GM04503 (cell line): ENCODE results near the gene IWS1.
A peak's percentile ranks its signal among the peaks of the same experiment; 100 is the strongest.
"Not testable (repeated sequence)": the region's sequence is repeated elsewhere in the genome, so short reads cannot be mapped to it uniquely, and the experiment has no call there.

ENCODE experiments used
- DNase-seq: peaks from one replicate; pipeline ENCODE4 v3.0.0-alpha.2; 2012; ENCODE audit warnings: low read depth

Gene IWS1

DNA sequence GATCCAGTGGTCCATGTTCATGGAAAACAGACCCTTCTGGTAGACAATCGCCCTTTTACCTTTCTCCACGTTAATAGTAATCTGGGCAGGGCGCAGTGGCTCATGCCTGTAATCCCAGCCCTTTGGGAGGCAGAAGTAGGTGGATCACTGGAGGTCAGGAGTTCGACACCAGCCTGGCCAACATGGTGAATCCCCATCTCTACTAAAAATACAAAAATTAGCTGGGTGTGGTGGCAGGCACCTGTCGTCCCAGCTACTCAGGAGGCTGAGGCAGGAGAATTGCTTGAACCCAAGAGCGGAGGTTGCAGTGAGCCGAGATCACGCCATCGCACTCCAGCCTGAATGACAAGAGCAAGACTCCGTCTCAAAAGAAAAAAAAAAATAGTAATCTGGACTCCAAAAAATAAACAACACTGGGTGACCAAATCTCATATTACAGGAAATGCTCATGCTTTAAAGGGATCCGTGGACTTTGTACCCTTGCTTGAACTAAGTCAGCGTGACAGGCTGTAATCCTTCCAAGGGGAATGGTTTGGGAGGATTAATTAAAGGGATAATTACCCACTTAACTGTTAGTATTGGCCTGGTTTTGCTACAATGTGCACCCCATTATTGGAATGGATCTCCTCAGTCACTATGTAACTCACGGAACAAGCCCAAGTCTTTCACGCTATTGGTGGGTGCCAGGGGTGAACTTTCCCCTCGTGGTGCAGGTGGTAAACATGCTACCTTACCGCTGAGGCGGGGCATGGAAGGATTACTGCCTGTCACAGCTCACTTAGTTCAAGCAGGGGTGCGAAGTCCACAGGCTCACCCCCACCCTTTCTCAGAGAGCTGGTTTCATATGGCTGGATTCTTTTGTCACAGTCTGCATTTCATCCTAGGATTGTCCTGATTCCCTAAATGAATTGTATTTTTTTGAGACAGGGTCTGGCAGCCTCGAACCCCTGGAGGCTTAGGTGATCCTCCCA lies 71.4 kb downstream of the IWS1 start:
- DNase-seq = no peak

DNA sequence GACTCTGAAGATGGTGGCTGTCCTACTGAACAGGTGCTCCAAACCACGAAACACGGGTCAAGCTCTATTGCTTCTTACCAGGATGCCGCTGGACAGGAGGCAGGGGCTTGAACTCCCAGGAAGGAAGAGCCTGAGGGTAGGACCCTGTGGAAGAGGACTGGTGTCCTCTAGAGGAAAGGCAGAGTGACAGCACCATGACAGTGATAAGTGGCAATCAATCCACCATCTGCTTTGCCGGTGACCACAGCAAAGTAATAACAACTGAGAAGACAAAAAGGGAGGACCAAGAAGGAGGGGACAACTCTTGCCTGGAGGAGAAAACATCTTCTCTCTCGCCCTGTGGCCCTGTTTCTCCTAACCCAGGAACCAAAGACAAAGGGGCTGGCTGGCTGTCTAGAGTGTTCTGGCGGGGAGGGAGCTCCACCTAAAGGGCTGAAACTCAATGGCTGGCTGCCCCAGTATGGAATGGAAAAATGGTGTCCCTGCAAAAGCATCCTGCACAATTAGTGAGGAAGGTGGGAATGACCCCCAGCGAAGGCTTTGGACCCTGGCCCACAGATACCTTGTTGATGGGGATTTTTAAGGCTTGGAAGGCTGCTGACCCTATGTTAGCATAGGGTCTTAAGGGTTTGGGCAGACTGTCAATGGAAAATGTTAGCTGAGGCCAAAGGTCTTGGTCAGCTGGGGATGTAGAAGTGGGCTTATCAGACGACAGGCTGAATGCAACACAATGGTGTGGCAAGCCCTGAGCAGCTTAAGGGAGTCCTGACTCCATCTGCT lies 72.7 kb downstream of the IWS1 start:
- no peak for DNase-seq

GRCh38 chr2:127453013-127453391 lies 73.3 kb downstream of the IWS1 start:
- DNase-seq = no peak

GRCh38 chr2:127452423-127452822 lies 73.9 kb downstream of the IWS1 start:
- not testable (repeated sequence) for DNase-seq

GRCh38 chr2:127451981-127452380 lies 74.3 kb downstream of the IWS1 start:
- DNase-seq = no peak

GRCh38 chr2:127449898-127450297 lies 76.4 kb downstream of the IWS1 start:
- DNase-seq = no peak

GRCh38 chr2:127449414-127449813 lies 76.9 kb downstream of the IWS1 start:
- no peak for DNase-seq

GRCh38 chr2:127448526-127448925 lies 77.8 kb downstream of the IWS1 start:
- DNase-seq = peak; percentile 17

DNA sequence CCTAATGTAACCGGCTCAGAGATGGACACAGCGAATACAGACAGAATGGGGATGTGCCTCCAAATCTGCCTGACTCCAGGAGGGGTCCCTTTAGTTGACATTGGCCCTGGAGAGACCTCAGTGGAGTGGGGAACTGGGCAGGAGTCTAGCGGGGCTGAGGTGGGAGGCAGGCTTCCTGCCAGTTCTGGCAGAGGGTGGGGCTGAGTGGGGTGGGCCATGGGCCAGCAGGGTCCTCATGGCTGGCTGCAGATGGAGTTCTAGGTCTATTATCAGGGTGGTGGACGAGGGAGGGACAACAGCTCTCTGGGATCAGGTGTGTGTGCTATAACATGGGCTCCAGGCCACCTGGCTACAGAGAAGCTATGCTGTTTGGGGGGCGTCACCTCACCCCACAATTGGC lies 86.9 kb downstream of the IWS1 start:
- no peak for DNase-seq

DNA sequence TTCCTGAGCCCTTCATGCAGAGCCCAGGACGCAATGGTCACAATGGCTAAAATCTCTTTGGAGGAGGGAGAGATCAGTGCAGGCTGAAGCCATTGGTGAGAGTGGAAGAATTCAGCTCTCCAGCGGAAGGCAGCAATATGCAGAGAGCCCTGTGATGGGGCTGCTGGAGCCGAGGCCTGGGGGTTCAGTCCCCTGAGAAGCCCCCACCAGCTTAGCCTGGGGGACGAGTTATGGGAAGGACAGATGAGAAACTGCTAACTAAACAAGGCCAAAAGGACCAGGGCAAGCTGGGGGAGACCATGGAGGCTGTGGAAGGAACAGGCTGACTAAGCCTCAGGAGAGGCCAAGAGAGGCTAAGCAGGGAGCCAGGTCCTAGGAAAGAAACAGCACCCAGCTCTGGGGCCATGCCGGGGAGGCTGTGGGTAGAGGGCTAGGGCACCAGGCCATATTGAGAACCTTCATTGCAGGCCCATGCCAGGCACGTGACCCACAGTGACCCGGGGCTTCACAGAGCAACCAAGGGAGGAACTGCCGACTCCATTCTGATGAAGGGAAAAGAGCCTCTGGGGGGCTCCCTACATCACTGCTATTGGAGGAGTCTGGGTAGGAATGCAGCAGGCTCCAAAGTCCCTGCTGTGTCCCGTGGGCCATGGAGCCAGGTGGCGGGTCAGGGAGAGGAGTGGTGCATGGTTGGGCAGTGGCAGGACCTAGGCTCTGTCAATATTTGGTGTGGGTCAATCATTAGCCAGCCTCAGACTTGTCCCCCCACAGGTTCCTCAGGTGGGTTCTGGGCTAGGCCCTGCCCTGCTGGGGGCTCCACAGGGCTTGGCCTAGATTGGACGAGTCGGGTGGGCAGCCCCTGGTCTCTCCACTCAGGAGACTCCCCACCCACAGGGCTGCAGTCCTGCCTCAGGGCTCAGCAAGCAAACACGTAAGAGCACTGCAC lies 88.2 kb downstream of the IWS1 start:
- DNase-seq = no peak

- no peak for DNase-seq
Observed at GRCh38 chr2:127437056-127437455, 89.2 kb downstream of the IWS1 start.

DNA sequence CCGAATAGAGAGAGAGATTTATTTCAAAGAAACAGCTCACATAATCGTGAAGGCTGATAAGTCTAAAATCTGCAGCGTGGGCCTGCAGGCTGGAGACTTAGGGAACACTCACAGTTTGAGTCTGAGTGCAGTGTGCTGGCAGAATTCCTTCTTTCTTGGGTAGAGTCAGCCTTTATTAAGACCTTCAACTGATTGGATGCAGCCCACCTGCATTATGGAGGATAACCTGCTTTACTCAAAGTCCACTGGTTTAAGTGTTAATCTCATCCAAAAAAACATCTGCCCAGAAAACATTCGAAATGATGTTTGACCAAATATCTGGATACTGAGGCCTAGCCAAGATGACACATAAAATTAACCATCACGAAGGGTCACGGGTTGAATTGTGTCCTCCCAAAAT lies 91.8 kb downstream of the IWS1 start:
- no peak for DNase-seq

GRCh38 chr2:127431408-127432023 lies 94.8 kb downstream of the IWS1 start:
- no peak for DNase-seq
